T-helper 2 cell treated with Interferon-gamma antibody and Interleukin-4, amounts not matched to agents 100 ng/mL and 5 ng/mL, for 36 hours (primary cell): ENCODE results near the gene ST6GALNAC5. TPM values are rescaled to one million over a fixed set of nuclear protein-coding genes. Genes with fewer than 3 reads are reported as not detected.

Experiments
- intact Hi-C: fragments of 100-400 bp; cut with micrococcal nuclease; formaldehyde crosslinking; loops from one replicate; pipeline ENCODE4 v1.15.1; 2023
- total RNA-seq: library from RNA; stranded (reverse); gene quantifications from 2 replicates; pipeline ENCODE4 v1.2.3, GENCODE V29; 2022

Gene ST6GALNAC5
- total RNA-seq, 1 donor from 2014 or later: not detected

DNA sequence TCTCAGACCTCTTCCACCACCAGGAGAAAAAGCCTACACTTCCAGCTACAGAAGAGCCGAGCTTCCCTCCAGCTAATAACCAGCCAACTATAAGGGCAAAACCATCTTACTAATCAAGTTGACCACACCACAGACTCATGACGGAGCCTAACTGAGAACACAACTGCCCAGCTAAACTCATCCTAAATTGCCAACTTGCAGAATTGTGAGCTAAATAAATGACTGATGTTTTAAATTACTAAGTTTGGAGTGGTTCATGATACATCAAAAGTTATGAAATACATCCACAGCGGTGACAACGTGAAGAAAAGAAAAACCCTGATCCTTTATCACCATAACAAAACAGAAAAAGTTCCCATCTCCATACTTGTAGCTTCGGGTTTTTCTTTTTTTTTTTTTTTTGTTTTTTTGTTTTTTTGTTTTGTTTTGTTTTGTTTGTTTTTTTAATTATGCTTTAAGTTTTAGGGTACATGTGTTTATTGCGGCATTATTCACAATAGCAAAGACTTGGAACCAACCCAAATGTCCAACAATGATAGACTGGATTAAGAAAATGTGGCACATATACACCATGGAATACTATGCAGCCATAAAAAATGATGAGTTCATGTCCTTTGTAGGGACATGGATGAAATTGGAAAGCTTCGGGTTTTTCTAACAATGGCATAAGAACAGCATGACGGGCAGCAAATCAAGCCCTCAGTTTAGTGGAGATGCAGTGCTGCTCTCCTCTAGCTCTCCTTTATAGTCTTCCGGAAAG lies 229.4 kb downstream of the ST6GALNAC5 start:
- intact Hi-C loops: no loop called here

DNA sequence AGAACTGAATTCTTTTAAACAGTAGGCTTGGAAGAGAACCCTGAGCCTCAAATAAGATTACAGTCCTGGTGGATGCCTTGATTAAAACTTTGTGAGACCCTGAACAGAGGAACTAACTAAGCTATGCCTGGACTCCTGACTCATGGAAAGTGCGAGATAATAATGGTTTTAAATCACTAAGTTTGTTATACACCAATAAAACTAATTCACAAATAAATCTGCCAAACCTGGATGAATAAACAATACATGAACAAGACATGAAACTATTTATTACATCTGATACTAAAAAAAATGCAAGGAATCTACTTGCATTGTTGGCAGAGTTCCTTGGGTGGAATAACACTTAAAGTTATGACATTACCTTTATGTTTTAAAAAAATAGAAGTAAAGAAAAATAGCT lies 233.6 kb downstream of the ST6GALNAC5 start:
- intact Hi-C loops: no loop called here

DNA sequence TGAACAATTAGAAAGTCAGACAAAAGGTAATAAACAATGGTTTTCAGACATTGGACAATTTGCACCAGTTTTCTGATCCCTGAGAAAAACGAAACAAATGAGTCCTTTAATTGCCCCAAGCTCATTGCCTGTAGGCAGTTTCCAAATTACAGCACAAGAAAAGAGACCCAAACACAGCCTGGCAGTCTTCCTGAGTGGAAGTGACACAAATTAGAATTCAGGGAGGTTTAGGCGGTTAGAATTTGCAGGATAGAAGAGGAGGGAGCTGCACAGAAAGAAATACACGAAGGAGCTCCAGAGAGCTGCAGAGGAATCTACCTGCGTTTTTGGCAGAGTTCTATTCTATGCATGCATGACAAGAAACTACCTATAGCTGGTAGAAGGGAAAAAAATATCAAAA lies 236.2 kb downstream of the ST6GALNAC5 start:
- intact Hi-C loops: no loop called here

DNA sequence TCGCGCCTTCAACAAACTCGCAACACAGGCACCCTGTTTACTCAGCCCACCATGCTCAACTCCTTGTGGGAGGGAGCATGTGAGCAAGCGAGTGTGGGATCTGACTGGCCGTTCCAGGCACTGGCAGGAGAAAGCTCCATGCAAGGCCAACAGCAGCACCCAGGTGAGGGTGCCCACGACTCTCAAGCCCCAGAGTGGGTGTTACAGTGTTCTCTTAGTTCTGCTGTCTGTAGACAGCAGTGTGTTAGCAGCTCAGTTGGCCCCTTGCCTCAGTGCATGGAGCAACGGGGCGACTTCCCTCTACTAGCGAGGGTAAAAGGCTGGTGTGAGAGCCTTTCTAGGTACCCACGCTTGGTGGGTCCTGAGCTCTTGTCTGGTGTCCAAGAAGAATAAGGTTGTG lies 237.4 kb downstream of the ST6GALNAC5 start:
- intact Hi-C loops: no loop called here
